K562 (cell line): Measurements from ENCODE around the gene NUBPL. TPM values are rescaled to one million over a fixed set of nuclear protein-coding genes. Genes with fewer than 3 reads are reported as not detected.

Source experiments
- ATAC-seq: fragments of 200-7000 bp; cut with Tn5 transposase; 3 replicates; pipeline ENCODE4 v1.9.1; 2020; ENCODE audit warnings: moderate library complexity
- BruUV-seq: library from RNA; stranded (reverse); fragments of 400-500 nt; replicated peaks from 2 replicates; lab custom pipeline; 2021; lab: Mats Ljungman, UMichigan
- CTCF ChIA-PET: fragments of 300-600 bp; formaldehyde crosslinking; extraction: SDS; loops from one replicate; lab custom pipeline; 2021; ENCODE audit warnings: low intra/inter-chr PET ratio; lab: Yijun Ruan, JAX
- POLR2A ChIA-PET: fragments of 300-600, 350-650 bp; sonication (Branson Sonifier 250); formaldehyde crosslinking; extraction: SDS; loops from one replicate; lab custom pipeline; 2021; ENCODE audit warnings: antibody characterized with exemption, inconsistent platforms; lab: Yijun Ruan, JAX
- DNase-seq, 4 experiments: peaks; one replicate each; pipeline versions ENCODE4 v3.0.0 to v3.0.0-alpha.2; 2011 to 2018; ENCODE audit warnings: low spot score in 3 of 4, mixed read lengths in 3 of 4; ENCODE audit errors: extremely low read depth in 1 of 4
- FAIRE-seq: peaks from 2 replicates; lab custom pipeline; 2011; peaks lifted over from hg19 to GRCh38; lab: Jason Lieb, UNC
- H2AFZ ChIP-seq: 2 replicates; pipeline ENCODE4 v1.6.0; 2011; ENCODE audit warnings: low read depth, low read length, control low read depth, inconsistent platforms
- H3K27ac ChIP-seq: fragments of 200-600 bp; 3 replicates; pipeline ENCODE4 v1.8.0; 2011; ENCODE audit warnings: low read depth, mild to moderate bottlenecking, control low read depth, inconsistent platforms, low read length, moderate library complexity, mixed read lengths; ENCODE audit errors: extremely low read depth
- H3K27me3 ChIP-seq, 2 experiments: fragments of 300-600 bp in 1 of 2; 2 replicates in 1 of 2; 3 replicates in 1 of 2; pipeline versions ENCODE4 v1.6.0 to v1.8.0; 2011; ENCODE audit warnings: inconsistent platforms in 2 of 2, low read length in 2 of 2, mild to moderate bottlenecking in 1 of 2, mixed read lengths in 1 of 2, moderate library complexity in 1 of 2; ENCODE audit not compliant: control insufficient read depth in 2 of 2, insufficient read depth in 2 of 2
- H3K36me3 ChIP-seq: fragments of 300-600 bp; 3 replicates; pipeline ENCODE4 v1.8.0; 2011; ENCODE audit warnings: mild to moderate bottlenecking, low read length, inconsistent platforms; ENCODE audit not compliant: control insufficient read depth, insufficient read depth
- H3K4me1 ChIP-seq, 2 experiments: fragments of 200-600 bp in 1 of 2; replicated peaks in 1 of 2; 2 replicates in 1 of 2; 3 replicates in 1 of 2; pipeline versions ENCODE4 v1.5.1 to v1.8.0; 2011; ENCODE audit warnings: inconsistent platforms in 2 of 2, low read length in 2 of 2, mild to moderate bottlenecking in 1 of 2, mixed read lengths in 1 of 2, moderate library complexity in 1 of 2; ENCODE audit not compliant: control insufficient read depth in 2 of 2, insufficient read depth in 2 of 2
- H3K4me2 ChIP-seq: 2 replicates; pipeline ENCODE4 v1.6.1; 2011; ENCODE audit warnings: low read length, control low read depth, inconsistent platforms, mixed read lengths; ENCODE audit not compliant: insufficient read depth
- H3K4me3 ChIP-seq: fragments of 200-600 bp; sonication (generic), shearing (Covaris generic); 2 replicates; pipeline ENCODE4 v1.5.1; 2016; ENCODE audit warnings: control low read depth, inconsistent platforms
- H3K79me2 ChIP-seq: fragments of 200-600 bp; 3 replicates; pipeline ENCODE4 v1.8.0; 2011; ENCODE audit warnings: low read length, inconsistent platforms; ENCODE audit not compliant: control insufficient read depth, insufficient read depth
- H3K9ac ChIP-seq, 2 experiments: 2 replicates each; pipeline versions ENCODE4 v1.6.0 to v1.6.1; 2011; ENCODE audit warnings: low read depth in 2 of 2, low read length in 2 of 2, control low read depth in 1 of 2, inconsistent platforms in 1 of 2, mild to moderate bottlenecking in 1 of 2, mixed read lengths in 1 of 2; ENCODE audit not compliant: insufficient read depth in 1 of 2
- H3K9me1 ChIP-seq: one replicate; pipeline ENCODE4 v1.6.0; 2011; ENCODE audit warnings: inconsistent platforms, mild to moderate bottlenecking, low read length, moderate library complexity; ENCODE audit not compliant: control insufficient read depth, insufficient read depth
- H3K9me3 ChIP-seq: replicated peaks from 2 replicates; pipeline ENCODE4 v1.5.1; 2011; ENCODE audit warnings: low read depth, low read length, inconsistent platforms; ENCODE audit not compliant: control insufficient read depth, insufficient read depth
- H4K20me1 ChIP-seq: replicated peaks from 2 replicates; pipeline ENCODE4 v1.6.1; 2011; ENCODE audit warnings: low read length, inconsistent platforms, mixed read lengths; ENCODE audit not compliant: control insufficient read depth, insufficient read depth
- ARID3A ChIP-seq: IDR thresholded peaks from 2 replicates; pipeline ENCODE4 v1.6.1; 2012; ENCODE audit warnings: low read depth, low read length, improper control_type of control experiment, borderline replicate concordance
- DDX20 ChIP-seq: fragments of 450-650 bp; IDR thresholded peaks from 2 replicates; pipeline ENCODE4 v1.6.1; 2016; ENCODE audit warnings: missing genetic modification characterization, low read depth, mild to moderate bottlenecking, missing compliant biosample characterization, moderate library complexity
- ILF3 ChIP-seq: fragments of 450-650 bp; IDR thresholded peaks from 2 replicates; pipeline ENCODE4 v1.6.1; 2018; ENCODE audit warnings: antibody characterized with exemption, mild to moderate bottlenecking, moderate library complexity, borderline replicate concordance
- MLX ChIP-seq, 2 experiments: fragments of 450-650 bp in 1 of 2; sonication (generic) in 1 of 2; formaldehyde crosslinking; conservative IDR thresholded peaks; 2 replicates each; pipeline versions ENCODE4 v1.4.0 to v1.8.1; 2020 to 2022; ENCODE audit warnings: mild to moderate bottlenecking in 1 of 2, missing genetic modification reagents in 1 of 2
- PCBP1 ChIP-seq: fragments of 200-400 bp; formaldehyde crosslinking; IDR thresholded peaks from 2 replicates; pipeline ENCODE4 v1.6.1; 2018; ENCODE audit warnings: mild to moderate bottlenecking, low read depth, low read length; ENCODE audit not compliant: poor library complexity, severe bottlenecking
- ZBTB12 ChIP-seq: fragments of 250-450 bp; sonication (Bioruptor Pico); IDR thresholded peaks from 2 replicates; pipeline ENCODE4 v1.4.0; 2020
- ZNF445 ChIP-seq: fragments of 250-450 bp; sonication (Bioruptor Pico); IDR thresholded peaks from 2 replicates; pipeline ENCODE4 v1.4.0; 2020; ENCODE audit warnings: low read depth, mild to moderate bottlenecking, moderate library complexity
- ZNF609 ChIP-seq: sonication (generic); formaldehyde crosslinking; IDR thresholded peaks from 2 replicates; pipeline ENCODE4 v1.8.1; 2023; ENCODE audit warnings: missing genetic modification reagents, mild to moderate bottlenecking, borderline replicate concordance
- WGBS: fragments of 100-300 bp; shearing (Covaris generic); methylation state at CpG from one replicate; pipeline ENCODE4 v1.1.6; 2016; ENCODE audit warnings: low coverage, mixed read lengths; ENCODE audit not compliant: insufficient coverage; ENCODE audit errors: missing lambda C conversion rate; 5-methylcytosine and 5-hydroxymethylcytosine counted together
- in situ Hi-C: fragments of 300-500 bp; cut with MboI; formaldehyde crosslinking; loops from 4 replicates; pipeline ENCODE4 v1.15.0; 2018; ENCODE audit warnings: inconsistent platforms, mixed read lengths
- intact Hi-C: fragments of 100-400 bp; cut with micrococcal nuclease; formaldehyde crosslinking; loops from 2 replicates; pipeline ENCODE4 v1.14.2; 2022
- polyA plus RNA-seq, 8 experiments: library from polyadenylated mRNA; depleted of rRNA in 4 of 8; stranded (reverse) in 5 of 8; unstranded in 3 of 8; fragments of >200 nt; fragmentation: Nextera tagmentation in 2 of 8; fragmentation: Illumina TruSeq in 1 of 8; extraction: Ambion mirVana in 2 of 8; extraction: Trizol in 1 of 8; gene quantifications; 2 replicates each; pipeline versions ENCODE4 v1.2.1 to v1.2.3, GENCODE V29; 2011 to 2014; ENCODE audit warnings: inconsistent platforms in 1 of 8, missing spikeins in 1 of 8
- total RNA-seq, 7 experiments: library from RNA; depleted of rRNA in 6 of 7; stranded (reverse); fragments of >200 nt in 6 of 7; fragmentation: Illumina TruSeq in 2 of 7; extraction: Trizol in 2 of 7; gene quantifications; 2 replicates each; pipeline versions ENCODE4 v1.2.1 to v1.2.3, GENCODE V29; 2011 to 2021; ENCODE audit warnings: low replicate concordance in 1 of 7

NUBPL gene
- total and polyA plus RNA-seq, 9 of the 15 experiments (the other 6 are each of a cell fraction or from before 2014, with no cell fraction given), result 3.2 to 8.7 (median 6.1) TPM

- TF ChIP-seq ZBTB12 (CRISPR knock-in tag), result no peak
- TF ChIP-seq ARID3A, result no peak
- TF ChIP-seq ILF3, result no peak
Observed at GRCh38 chr14:31544816-31545215, 16.4 kb upstream of the NUBPL start (continued).

- H2AFZ ChIP-seq, result no peak overlapping the region
- ChIA-PET CTCF (no interaction called here), POLR2A (no interaction called here)
- H3K4me2 ChIP-seq, result no peak overlapping the region
- DNase-seq (no peak), ATAC-seq (no peak), FAIRE-seq (no peak)
- H3K9me1 ChIP-seq, result no peaks in the 10 kb centered on the region
- no peaks in the 10 kb centered on the region for H3K79me2 ChIP-seq
- H3K36me3 ChIP-seq, result no peaks in the 10 kb centered on the region
- H3K4me1 ChIP-seq, result no peaks in the 10 kb centered on the region
- no peak overlapping the region for H3K4me3 ChIP-seq
- in situ Hi-C loops (no loop called here), intact Hi-C loops (no loop called here)
- no peaks in the 10 kb centered on the region for H3K9me3 ChIP-seq
- H3K9ac ChIP-seq, result no peak overlapping the region
- no peak overlapping the region for H3K27ac ChIP-seq
- H3K27me3 ChIP-seq, result no peaks in the 10 kb centered on the region
- H4K20me1 ChIP-seq, result no peaks in the 10 kb centered on the region
- WGBS, result 0% methylated on average over 3 of the region's 3 CpGs
- BruUV-seq, result no TSS peak
- TF ChIP-seq ZNF609 (CRISPR knock-in tag) (no peak), DDX20 (no peak), PCBP1 (no peak), ZNF445 (CRISPR knock-in tag) (no peak), MLX (CRISPR knock-in tag; conservative IDR thresholded peaks at IDR 0.05) (no peak)
Observed at GRCh38 chr14:31545328-31545727, 15.9 kb upstream of the NUBPL start.
